Nephron (organoid): Measurements from ENCODE around the gene ESRRG.

Experiments
- H3K27ac Mint-ChIP-seq, 3 experiments: 2 replicates each; pipeline ENCODE4 v1.8.0; 2020; ENCODE audit warnings: mixed read lengths in 3 of 3, mild to moderate bottlenecking in 2 of 3, moderate library complexity in 1 of 3
- H3K27me3 Mint-ChIP-seq: 2 replicates; pipeline ENCODE4 v1.8.0; 2021; ENCODE audit warnings: low read depth, mild to moderate bottlenecking, moderate library complexity, mixed read lengths
- H3K36me3 Mint-ChIP-seq: 2 replicates; pipeline ENCODE4 v1.8.0; 2020; ENCODE audit warnings: low read depth, mixed read lengths
- H3K4me1 Mint-ChIP-seq: 2 replicates; pipeline ENCODE4 v1.8.0; 2020; ENCODE audit warnings: mixed read lengths
- H3K4me3 Mint-ChIP-seq, 3 experiments: 2 replicates each; pipeline ENCODE4 v1.8.0; 2020; ENCODE audit warnings: mild to moderate bottlenecking in 3 of 3, mixed read lengths in 3 of 3, moderate library complexity in 2 of 3
- H3K9me3 Mint-ChIP-seq: 2 replicates; pipeline ENCODE4 v1.8.0; 2020; ENCODE audit warnings: mixed read lengths
- TF ChIP-seq, protein P1 (sequence below), 3 experiments: fragments of 200-600 bp; sonication (generic); IDR thresholded peaks; one replicate each; pipeline ENCODE4 v1.5.0; 2021; ENCODE audit warnings: antibody characterized with exemption in 3 of 3; ENCODE audit not compliant: unreplicated experiment in 3 of 3

Gene ESRRG

DNA sequence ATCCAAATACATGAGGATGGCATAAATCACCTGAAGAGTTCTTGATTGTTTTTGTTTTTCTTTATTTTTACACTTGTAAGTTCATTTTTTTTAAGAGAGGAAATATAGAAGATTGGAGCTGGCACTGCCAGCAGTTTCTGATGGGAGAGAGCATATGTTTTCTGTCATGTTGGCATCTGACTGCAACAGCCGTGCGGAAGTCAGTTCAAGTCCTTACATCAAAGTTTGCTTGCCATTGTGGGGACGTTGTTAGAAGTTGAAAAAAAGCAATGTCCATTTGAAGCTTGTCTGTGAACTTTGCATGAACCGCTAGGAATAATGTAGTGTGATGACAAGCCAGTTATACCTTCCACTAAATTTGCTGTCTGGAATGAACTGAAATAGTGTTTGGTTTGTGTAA is 173.4 kb downstream of the ESRRG start:
- Mint-ChIP-seq H3K27ac (no peak overlapping the region), H3K36me3 (peaks cover 1% of the 10 kb centered on the region), H3K27me3 (no peaks in the 10 kb centered on the region), H3K4me3 (no peak overlapping the region), H3K9me3 (no peaks in the 10 kb centered on the region), H3K4me1 (peaks cover 14% of the 10 kb centered on the region)
- TF ChIP-seq, protein P1, sequence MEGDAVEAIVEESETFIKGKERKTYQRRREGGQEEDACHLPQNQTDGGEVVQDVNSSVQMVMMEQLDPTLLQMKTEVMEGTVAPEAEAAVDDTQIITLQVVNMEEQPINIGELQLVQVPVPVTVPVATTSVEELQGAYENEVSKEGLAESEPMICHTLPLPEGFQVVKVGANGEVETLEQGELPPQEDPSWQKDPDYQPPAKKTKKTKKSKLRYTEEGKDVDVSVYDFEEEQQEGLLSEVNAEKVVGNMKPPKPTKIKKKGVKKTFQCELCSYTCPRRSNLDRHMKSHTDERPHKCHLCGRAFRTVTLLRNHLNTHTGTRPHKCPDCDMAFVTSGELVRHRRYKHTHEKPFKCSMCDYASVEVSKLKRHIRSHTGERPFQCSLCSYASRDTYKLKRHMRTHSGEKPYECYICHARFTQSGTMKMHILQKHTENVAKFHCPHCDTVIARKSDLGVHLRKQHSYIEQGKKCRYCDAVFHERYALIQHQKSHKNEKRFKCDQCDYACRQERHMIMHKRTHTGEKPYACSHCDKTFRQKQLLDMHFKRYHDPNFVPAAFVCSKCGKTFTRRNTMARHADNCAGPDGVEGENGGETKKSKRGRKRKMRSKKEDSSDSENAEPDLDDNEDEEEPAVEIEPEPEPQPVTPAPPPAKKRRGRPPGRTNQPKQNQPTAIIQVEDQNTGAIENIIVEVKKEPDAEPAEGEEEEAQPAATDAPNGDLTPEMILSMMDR (IDR thresholded peaks at IDR 0.05; ENCODE audit: unreplicated experiment in 3 of 3) = no peak

DNA sequence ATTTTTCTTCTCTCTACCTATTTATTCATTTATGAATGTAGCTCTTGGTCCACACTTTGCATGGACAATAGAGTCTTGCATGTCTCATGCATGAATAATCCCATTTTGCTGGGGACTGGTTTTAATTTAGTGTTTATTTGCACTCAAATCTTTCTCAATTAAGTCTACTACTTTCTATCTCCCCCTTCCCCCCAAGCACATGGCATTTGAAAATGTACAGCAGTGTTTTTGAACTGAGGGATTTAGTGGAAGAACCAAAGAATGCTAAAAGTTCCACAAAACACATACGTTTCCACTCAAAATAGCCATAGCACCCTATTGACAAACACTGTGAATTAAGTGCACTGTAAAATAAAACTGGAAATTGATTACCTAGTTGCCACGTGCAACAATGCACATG is 180.5 kb downstream of the ESRRG start:
- H3K4me3 Mint-ChIP-seq = no peak overlapping the region
- no peaks in the 10 kb centered on the region for H3K4me1 Mint-ChIP-seq
- TF ChIP-seq, protein P1 (IDR thresholded peaks at IDR 0.05; ENCODE audit: unreplicated experiment in 3 of 3) = no peak
- no peaks in the 10 kb centered on the region for H3K36me3 Mint-ChIP-seq
- H3K27ac Mint-ChIP-seq = no peak overlapping the region
- no peaks in the 10 kb centered on the region for H3K9me3 Mint-ChIP-seq
- H3K27me3 Mint-ChIP-seq = no peaks in the 10 kb centered on the region

DNA sequence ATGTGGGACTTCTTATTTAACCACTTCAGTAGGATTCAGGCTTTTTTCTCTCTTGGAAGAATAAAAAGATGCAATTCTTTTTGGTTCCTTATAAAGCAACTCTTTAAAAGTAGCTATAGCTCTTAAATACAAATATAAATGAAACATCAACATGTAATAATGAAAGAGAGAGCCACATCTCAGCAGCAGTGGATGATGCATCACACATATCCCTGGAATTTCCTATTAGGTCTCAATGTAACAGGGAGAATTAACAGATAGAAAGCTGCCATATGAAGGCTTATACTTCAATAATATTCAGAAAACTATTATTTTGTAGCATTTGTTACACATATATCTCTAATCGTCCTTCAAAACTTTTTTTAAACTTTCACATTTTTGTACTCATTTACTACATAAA is 181.0 kb downstream of the ESRRG start:
- no peaks in the 10 kb centered on the region for H3K4me1 Mint-ChIP-seq
- peaks cover 2% of the 10 kb centered on the region for H3K27me3 Mint-ChIP-seq
- H3K9me3 Mint-ChIP-seq = no peaks in the 10 kb centered on the region
- no peaks in the 10 kb centered on the region for H3K36me3 Mint-ChIP-seq
- no peak overlapping the region for H3K4me3 Mint-ChIP-seq
- H3K27ac Mint-ChIP-seq = no peak overlapping the region
- TF ChIP-seq, protein P1 (IDR thresholded peaks at IDR 0.05; ENCODE audit: unreplicated experiment in 3 of 3) = no peak

GRCh38 chr1:216535751-216536150 is 187.5 kb downstream of the ESRRG start:
- TF ChIP-seq, protein P1 (IDR thresholded peaks at IDR 0.05; ENCODE audit: unreplicated experiment in 3 of 3) = no peak
- no peaks in the 10 kb centered on the region for H3K9me3 Mint-ChIP-seq
- no peak overlapping the region for H3K27ac Mint-ChIP-seq
- no peak overlapping the region for H3K4me3 Mint-ChIP-seq
- peaks cover 24% of the 10 kb centered on the region for H3K4me1 Mint-ChIP-seq
- no peaks in the 10 kb centered on the region for H3K36me3 Mint-ChIP-seq
- H3K27me3 Mint-ChIP-seq = peaks cover 4% of the 10 kb centered on the region

DNA sequence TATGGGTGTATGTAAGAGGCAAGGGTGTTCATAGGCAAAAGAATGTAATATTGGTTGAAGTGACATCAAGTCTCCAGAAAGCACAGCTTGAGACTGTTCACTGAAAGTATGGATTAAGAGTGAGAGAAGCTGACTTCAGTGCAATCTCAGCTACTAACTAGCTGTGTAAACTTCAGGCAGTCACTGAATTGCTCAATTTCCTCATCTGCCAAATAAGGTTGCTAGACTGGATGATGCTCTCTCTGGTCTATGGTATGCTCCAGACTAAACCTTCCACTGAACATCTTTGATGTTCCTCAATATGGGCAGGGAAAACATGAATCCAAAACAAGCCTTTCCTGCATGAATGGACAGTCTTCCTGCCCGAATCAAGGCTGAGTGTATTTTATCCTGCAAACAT is 188.2 kb downstream of the ESRRG start:
- TF ChIP-seq, protein P1 (IDR thresholded peaks at IDR 0.05; ENCODE audit: unreplicated experiment in 3 of 3) = no peak
- Mint-ChIP-seq H3K4me3 (no peak overlapping the region), H3K27ac (no peak overlapping the region), H3K27me3 (peaks cover 4% of the 10 kb centered on the region), H3K4me1 (peaks cover 24% of the 10 kb centered on the region), H3K36me3 (no peaks in the 10 kb centered on the region), H3K9me3 (no peaks in the 10 kb centered on the region)

- Mint-ChIP-seq H3K4me1 (peaks cover 24% of the 10 kb centered on the region), H3K9me3 (no peaks in the 10 kb centered on the region), H3K27me3 (peaks cover 4% of the 10 kb centered on the region), H3K27ac (no peak overlapping the region), H3K36me3 (no peaks in the 10 kb centered on the region), H3K4me3 (no peak overlapping the region)
- TF ChIP-seq, protein P1 (IDR thresholded peaks at IDR 0.05; ENCODE audit: unreplicated experiment in 3 of 3) = no peak
Measured at GRCh38 chr1:216533776-216534175, 189.5 kb downstream of the ESRRG start.
